Lower leg skin (tissue), 4 donors: ENCODE data around the gene ANTXR1. TPM values are rescaled to one million over a fixed set of nuclear protein-coding genes. Genes with fewer than 3 reads are reported as not detected.
A peak's percentile ranks its signal among the peaks of the same experiment; 100 is the strongest.

Experiments
- DNase-seq, 2 donors: peaks; one replicate each; pipeline ENCODE4 v3.0.0-alpha.2; 2019; ENCODE audit warnings: low spot score in 2 of 2
- H3K4me3 ChIP-seq: fragments of 200-600 bp; sonication (generic); 2 replicates; pipeline ENCODE4 v1.5.1; 2017; ENCODE audit warnings: mild to moderate bottlenecking, low read depth; ENCODE audit not compliant: poor library complexity, severe bottlenecking
- POLR2A ChIP-seq, 2 donors: fragments of 450-650 bp; IDR thresholded peaks; one replicate each; pipeline ENCODE4 v1.6.1; 2016 to 2017; ENCODE audit warnings: antibody characterized with exemption in 2 of 2, mild to moderate bottlenecking in 1 of 2, moderate library complexity in 1 of 2
- WGBS, 2 donors: methylation state at CpG; one replicate each; pipeline ENCODE4 v1.1.5; 2018; 5-methylcytosine and 5-hydroxymethylcytosine counted together
- intact Hi-C: fragments of 100-400 bp; cut with DNase I; formaldehyde crosslinking; loops from one replicate; pipeline ENCODE4 v1.15.0; 2023; ENCODE audit warnings: low total_unique reads
- total RNA-seq, 4 donors: library from RNA; depleted of rRNA; stranded (reverse); fragments of >200 nt; gene quantifications; one replicate each; pipeline ENCODE4 v1.1.0, GENCODE V29; 2016
- TF ChIP-seq, protein P1 (sequence below), 3 donors: fragments of 450-650 bp; IDR thresholded peaks; one replicate each; pipeline ENCODE4 v1.5.1; 2016; ENCODE audit warnings: antibody characterized with exemption in 3 of 3, mild to moderate bottlenecking in 3 of 3, moderate library complexity in 2 of 3

ANTXR1 gene
- total RNA-seq, 4 donors from 2014 or later = 43.3 to 56.7 (median 52.7) TPM

- intact Hi-C loops = no loop called here
- whole genome bisulfite sequencing, 2 donors = 52 to 62% methylated on average over 7 of the region's 7 CpGs
- no peak overlapping the region for H3K4me3 ChIP-seq
- peak in 1 of 2 donors; percentile 68 for DNase-seq
- TF ChIP-seq POLR2A (IDR thresholded peaks at IDR 0.05) = no peak
- TF ChIP-seq, protein P1, sequence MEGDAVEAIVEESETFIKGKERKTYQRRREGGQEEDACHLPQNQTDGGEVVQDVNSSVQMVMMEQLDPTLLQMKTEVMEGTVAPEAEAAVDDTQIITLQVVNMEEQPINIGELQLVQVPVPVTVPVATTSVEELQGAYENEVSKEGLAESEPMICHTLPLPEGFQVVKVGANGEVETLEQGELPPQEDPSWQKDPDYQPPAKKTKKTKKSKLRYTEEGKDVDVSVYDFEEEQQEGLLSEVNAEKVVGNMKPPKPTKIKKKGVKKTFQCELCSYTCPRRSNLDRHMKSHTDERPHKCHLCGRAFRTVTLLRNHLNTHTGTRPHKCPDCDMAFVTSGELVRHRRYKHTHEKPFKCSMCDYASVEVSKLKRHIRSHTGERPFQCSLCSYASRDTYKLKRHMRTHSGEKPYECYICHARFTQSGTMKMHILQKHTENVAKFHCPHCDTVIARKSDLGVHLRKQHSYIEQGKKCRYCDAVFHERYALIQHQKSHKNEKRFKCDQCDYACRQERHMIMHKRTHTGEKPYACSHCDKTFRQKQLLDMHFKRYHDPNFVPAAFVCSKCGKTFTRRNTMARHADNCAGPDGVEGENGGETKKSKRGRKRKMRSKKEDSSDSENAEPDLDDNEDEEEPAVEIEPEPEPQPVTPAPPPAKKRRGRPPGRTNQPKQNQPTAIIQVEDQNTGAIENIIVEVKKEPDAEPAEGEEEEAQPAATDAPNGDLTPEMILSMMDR (IDR thresholded peaks at IDR 0.05) = no peak
Measured at GRCh38 chr2:69242651-69243051, 229.7 kb downstream of the ANTXR1 start.

DNA sequence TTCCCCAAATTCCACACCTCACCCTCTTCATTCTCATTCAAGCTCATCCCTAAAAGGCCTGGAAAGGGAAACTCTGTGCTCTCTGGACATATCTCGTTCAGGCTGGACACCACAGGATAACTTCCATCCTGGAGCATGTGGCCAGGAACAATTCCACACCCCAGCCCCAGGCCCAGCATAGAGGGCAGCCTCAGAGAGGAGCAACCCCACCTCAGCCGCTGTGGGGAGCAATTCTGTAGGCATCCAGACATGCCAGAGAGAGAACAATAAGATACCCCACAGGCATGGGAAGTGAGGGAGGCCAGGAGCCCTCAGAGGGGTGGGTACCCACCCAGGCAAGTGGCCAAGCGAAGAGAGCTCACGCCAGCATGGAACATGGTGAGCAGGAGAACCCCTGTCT lies 230.7 kb downstream of the ANTXR1 start:
- H3K4me3 ChIP-seq = no peak overlapping the region
- intact Hi-C loops = no loop called here
- peak in 1 of 2 donors; percentile 63 for DNase-seq
- TF ChIP-seq, protein P1 (IDR thresholded peaks at IDR 0.05) = no peak
- no peak for TF ChIP-seq POLR2A (IDR thresholded peaks at IDR 0.05)
- 83 to 89% methylated on average over 4 of the region's 4 CpGs for WGBS, 2 donors

DNA sequence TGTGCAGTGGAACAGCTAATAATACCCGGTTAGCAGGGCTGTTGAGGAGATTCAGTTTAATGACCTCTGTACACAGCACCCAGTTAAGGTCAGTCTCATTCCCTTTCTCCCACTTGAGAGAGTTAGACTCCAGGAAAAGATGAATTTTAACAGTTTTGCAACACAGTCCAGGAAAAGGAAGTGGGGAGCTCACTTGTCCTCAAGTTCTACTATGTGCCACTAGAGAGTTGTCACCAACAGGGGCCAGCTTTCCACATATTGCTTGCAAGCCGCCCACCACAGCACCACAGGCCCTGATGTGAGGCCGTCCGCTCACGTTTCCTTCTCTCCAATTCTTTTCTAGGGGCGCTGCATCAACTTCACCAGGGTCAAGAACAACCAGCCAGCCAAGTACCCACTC lies 231.9 kb downstream of the ANTXR1 start:
- 84 to 87% methylated on average over 6 of the region's 6 CpGs for WGBS, 2 donors
- intact Hi-C loops = no loop called here
- DNase-seq = peak in 1 of 2 donors; percentile 45
- H3K4me3 ChIP-seq = no peak overlapping the region
- no peak for TF ChIP-seq POLR2A (IDR thresholded peaks at IDR 0.05)
- TF ChIP-seq, protein P1 (IDR thresholded peaks at IDR 0.05) = no peak

GRCh38 chr2:69247583-69247982 lies 234.6 kb downstream of the ANTXR1 start:
- no peak for DNase-seq
- intact Hi-C loops = no loop called here
- no peak overlapping the region for H3K4me3 ChIP-seq
- TF ChIP-seq, protein P1 (IDR thresholded peaks at IDR 0.05) = no peak
- no peak for TF ChIP-seq POLR2A (IDR thresholded peaks at IDR 0.05)
- 95 to 97% methylated on average over 9 of the region's 9 CpGs for WGBS, 2 donors

GRCh38 chr2:69248232-69248631 lies 235.3 kb downstream of the ANTXR1 start:
- 90 to 91% methylated on average over 4 of the region's 4 CpGs for WGBS, 2 donors
- DNase-seq = no peak
- no peak for TF ChIP-seq POLR2A (IDR thresholded peaks at IDR 0.05)

DNA sequence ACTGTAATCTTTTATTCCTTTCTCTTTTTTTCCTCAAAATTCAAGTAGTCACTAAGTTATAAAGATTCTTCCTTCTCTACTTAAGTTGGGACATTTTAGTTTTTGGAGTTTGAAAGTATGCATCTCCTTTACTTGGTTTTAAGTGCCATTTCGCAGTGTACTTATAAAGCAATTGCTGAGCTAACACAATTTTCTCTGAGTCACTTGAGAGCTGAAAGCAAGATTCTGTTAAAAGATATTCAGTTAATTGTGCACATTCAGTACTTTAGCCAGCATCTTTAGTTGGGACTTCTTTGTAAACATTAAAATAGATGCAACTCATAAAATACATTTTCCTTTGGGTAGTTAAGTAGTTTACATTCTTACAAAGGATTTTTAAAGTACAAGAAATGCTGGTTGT lies 238.0 kb downstream of the ANTXR1 start:
- DNase-seq = no peak
- intact Hi-C loops = no loop called here
- TF ChIP-seq, protein P1 (IDR thresholded peaks at IDR 0.05) = no peak
- no peak for TF ChIP-seq POLR2A (IDR thresholded peaks at IDR 0.05)
- WGBS, 2 donors = 51 to 62% methylated on average over 1 of the region's 1 CpG
- H3K4me3 ChIP-seq = no peak overlapping the region

More at GRCh38 chr2:69248232-69248631, 235.3 kb downstream of the ANTXR1 start:
- intact Hi-C loops = no loop called here
- H3K4me3 ChIP-seq = no peak overlapping the region
